ENCODE measurements around the gene RPP25L. TPM values are rescaled to one million over a fixed set of nuclear protein-coding genes. Genes with fewer than 3 reads are reported as not detected.

RPP25L gene
- polyA plus RNA-seq, 1 of the 3 experiments (the other 2 are of a cell fraction): 47.6 TPM

- TF ChIP-seq IRF3 (IDR thresholded peaks at IDR 0.05; ENCODE audit: low read depth, low read length): no peak
- TF ChIP-seq, protein P1, sequence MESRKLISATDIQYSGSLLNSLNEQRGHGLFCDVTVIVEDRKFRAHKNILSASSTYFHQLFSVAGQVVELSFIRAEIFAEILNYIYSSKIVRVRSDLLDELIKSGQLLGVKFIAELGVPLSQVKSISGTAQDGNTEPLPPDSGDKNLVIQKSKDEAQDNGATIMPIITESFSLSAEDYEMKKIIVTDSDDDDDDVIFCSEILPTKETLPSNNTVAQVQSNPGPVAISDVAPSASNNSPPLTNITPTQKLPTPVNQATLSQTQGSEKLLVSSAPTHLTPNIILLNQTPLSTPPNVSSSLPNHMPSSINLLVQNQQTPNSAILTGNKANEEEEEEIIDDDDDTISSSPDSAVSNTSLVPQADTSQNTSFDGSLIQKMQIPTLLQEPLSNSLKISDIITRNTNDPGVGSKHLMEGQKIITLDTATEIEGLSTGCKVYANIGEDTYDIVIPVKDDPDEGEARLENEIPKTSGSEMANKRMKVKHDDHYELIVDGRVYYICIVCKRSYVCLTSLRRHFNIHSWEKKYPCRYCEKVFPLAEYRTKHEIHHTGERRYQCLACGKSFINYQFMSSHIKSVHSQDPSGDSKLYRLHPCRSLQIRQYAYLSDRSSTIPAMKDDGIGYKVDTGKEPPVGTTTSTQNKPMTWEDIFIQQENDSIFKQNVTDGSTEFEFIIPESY (IDR thresholded peaks at IDR 0.05; ENCODE audit: borderline replicate concordance, low read depth): no peak
Observed at GRCh38 chr9:34651321-34651720, 39.4 kb upstream of the RPP25L start (continued).

DNA sequence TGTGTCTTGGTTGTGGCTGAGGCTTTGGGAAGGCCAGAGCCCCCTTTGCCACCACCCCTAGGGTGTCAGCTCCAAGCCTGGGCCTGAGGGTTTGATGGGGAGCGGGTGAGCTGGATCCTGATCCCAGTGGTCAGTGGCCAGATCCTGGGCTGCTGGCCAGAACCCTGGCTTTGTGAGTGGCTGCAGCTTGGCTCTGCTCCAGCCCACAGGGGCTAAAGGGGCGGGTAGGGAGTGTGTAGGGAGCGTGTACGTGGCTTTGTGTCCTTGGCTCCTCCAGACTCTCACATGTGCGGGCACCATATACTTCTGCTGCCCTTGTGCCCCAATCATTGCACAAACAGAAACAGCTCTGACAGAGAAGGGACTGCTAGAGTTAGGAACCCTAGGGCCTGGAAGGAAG, 38.9 kb upstream of the RPP25L start:
- Histone ChIP-seq H2AFZ (ENCODE audit: low read depth) (no peak overlapping the region), H3K4me3 (ENCODE audit: low read depth in 2 of 2, low read length in 1 of 2) (no peak overlapping the region), H3F3A (replicated peaks; ENCODE audit: insufficient read depth) (peaks cover 3% of the 10 kb centered on the region), H3K9me2 (no peaks in the 10 kb centered on the region), H3K4me2 (no peak overlapping the region), H4K20me1 (ENCODE audit: insufficient read depth) (no peaks in the 10 kb centered on the region), H3K79me2 (ENCODE audit: insufficient read depth) (peaks cover 14% of the 10 kb centered on the region; the same call in 1 of the 2 replicates), H3K36me3 (replicated peaks in 1 of 2; ENCODE audit: control insufficient read depth in 1 of 2, insufficient read depth in 2 of 2, low read length in 1 of 2) (peaks cover 13 to 19% of the 10 kb centered on the region in 2 experiments), H3K9me3 (no peaks in the 10 kb centered on the region), H3K27ac (ENCODE audit: low read depth in 2 of 2, low read length in 1 of 2) (peak overlapping the region in 1 of 2 experiments; percentile 96; a peak in 2 of 4 replicates), H3K9ac (no peak overlapping the region), H3K27me3 (ENCODE audit: insufficient read depth) (no peaks in the 10 kb centered on the region), H3K4me1 (ENCODE audit: control insufficient read depth in 1 of 2, insufficient read depth in 2 of 2, low read depth in 1 of 2, low read length in 1 of 2) (peaks cover 23 to 89% of the 10 kb centered on the region in 2 experiments)
- ChIA-PET CTCF (interaction anchor here (0.6 to 14.1 kb wide), 4 partner anchors 13 to 681 kb away, joined by 3 to 152 read pairs (median 12); partner anchors contain the start of gene SIGMAR1), POLR2A (interaction anchor here (1.3 kb wide), 1 partner anchor 13 kb away, joined by 12 read pairs; the partner anchor contains the start of gene SIGMAR1)
- TF ChIP-seq TCF12 (IDR thresholded peaks at IDR 0.05): 0 out of 2 replicates have a peak, but pooled peaks have one; percentile 7
- peak; percentile 85 for TF ChIP-seq MXI1 (IDR thresholded peaks at IDR 0.05; ENCODE audit: low read depth, low read length)
- TF ChIP-seq NFIC (IDR thresholded peaks at IDR 0.05; ENCODE audit: borderline replicate concordance): peak; percentile 85
- peak; percentile 66; the same call in 1 of the 2 replicates for TF ChIP-seq FOXJ3 (CRISPR knock-in tag; IDR thresholded peaks at IDR 0.05)
- TF ChIP-seq, protein P2, sequence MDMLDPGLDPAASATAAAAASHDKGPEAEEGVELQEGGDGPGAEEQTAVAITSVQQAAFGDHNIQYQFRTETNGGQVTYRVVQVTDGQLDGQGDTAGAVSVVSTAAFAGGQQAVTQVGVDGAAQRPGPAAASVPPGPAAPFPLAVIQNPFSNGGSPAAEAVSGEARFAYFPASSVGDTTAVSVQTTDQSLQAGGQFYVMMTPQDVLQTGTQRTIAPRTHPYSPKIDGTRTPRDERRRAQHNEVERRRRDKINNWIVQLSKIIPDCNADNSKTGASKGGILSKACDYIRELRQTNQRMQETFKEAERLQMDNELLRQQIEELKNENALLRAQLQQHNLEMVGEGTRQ (IDR thresholded peaks at IDR 0.05; ENCODE audit: borderline replicate concordance, low read depth, low read length): no peak
- no peak for TF ChIP-seq RXRA (IDR thresholded peaks at IDR 0.05; ENCODE audit: borderline replicate concordance, low read depth)
- TF ChIP-seq, protein P1 (IDR thresholded peaks at IDR 0.05; ENCODE audit: borderline replicate concordance, low read depth): no peak
- peak; percentile 9 for TF ChIP-seq CHD2 (IDR thresholded peaks at IDR 0.05; ENCODE audit: low read length, partially characterized antibody)
- peak; percentile 88 for DNase-seq
- 76% methylated on average over 4 of the region's 5 CpGs for WGBS (ENCODE audit: low lambda C conversion rate)
